OCI-M2 (cell line): Measurements from ENCODE around the gene SPATA12.

Source experiments
- DNase-seq: peaks from one replicate; lab custom pipeline; 2025; ENCODE audit not compliant: unreplicated experiment; lab: John Stamatoyannopoulos, UW

SPATA12 gene

GRCh38 chr3:57060089-57060821 lies at the start of gene SPATA12:
SPATA12 (plus strand) TSS chr3:57060664; CDS start chr3:57073695, 13,031 bp downstream.
- DNase-seq, result no peak

- DNase-seq, result no peak
Measured at GRCh38 chr3:57011022-57011421, 49.4 kb upstream of the SPATA12 start.

- DNase-seq, result no peak
Measured at GRCh38 chr3:57012847-57013246, 47.6 kb upstream of the SPATA12 start.

GRCh38 chr3:57015350-57015729 lies 45.1 kb upstream of the SPATA12 start:
- DNase-seq, result no peak

- no peak for DNase-seq
Measured at GRCh38 chr3:57015912-57016311, 44.6 kb upstream of the SPATA12 start.

- DNase-seq, result no peak
Measured at GRCh38 chr3:57017459-57017845, 43.0 kb upstream of the SPATA12 start.

GRCh38 chr3:57018246-57018645 lies 42.2 kb upstream of the SPATA12 start:
- no peak for DNase-seq

GRCh38 chr3:57019057-57019456 lies 41.4 kb upstream of the SPATA12 start:
- no peak for DNase-seq

- no peak for DNase-seq
Measured at GRCh38 chr3:57025237-57025636, 35.2 kb upstream of the SPATA12 start.

- no peak for DNase-seq
Measured at GRCh38 chr3:57026944-57027343, 33.5 kb upstream of the SPATA12 start.

GRCh38 chr3:57029383-57029782 lies 31.1 kb upstream of the SPATA12 start:
- no peak for DNase-seq

- DNase-seq, result no peak
Measured at GRCh38 chr3:57029924-57030323, 30.5 kb upstream of the SPATA12 start.

GRCh38 chr3:57030721-57031120 lies 29.7 kb upstream of the SPATA12 start:
- DNase-seq, result no peak

GRCh38 chr3:57031631-57032541 lies 28.6 kb upstream of the SPATA12 start:
- no peak for DNase-seq

GRCh38 chr3:57036952-57037351 lies 23.5 kb upstream of the SPATA12 start:
- no peak for DNase-seq

- no peak for DNase-seq
Measured at GRCh38 chr3:57038466-57039164, 21.8 kb upstream of the SPATA12 start.

- DNase-seq, result no peak
Measured at GRCh38 chr3:57041674-57042073, 18.8 kb upstream of the SPATA12 start.

- no peak for DNase-seq
Measured at GRCh38 chr3:57043518-57043917, 16.9 kb upstream of the SPATA12 start.

GRCh38 chr3:57046101-57046765 lies 14.2 kb upstream of the SPATA12 start:
- DNase-seq, result no peak

- DNase-seq, result no peak
Measured at GRCh38 chr3:57048052-57048671, 12.3 kb upstream of the SPATA12 start.

- DNase-seq, result no peak
Measured at GRCh38 chr3:57048728-57049127, 11.7 kb upstream of the SPATA12 start.
